Measurements from ENCODE around the gene CT47A7.

GRCh38 chrX:120999413-120999812, 43.0 kb upstream of the CT47A7 start:
- TF ChIP-seq CTCF (IDR thresholded peaks at IDR 0.05) (no peak), POLR2A (IDR thresholded peaks at IDR 0.05) (no peak)
